Dedifferentiated amniotic fluid mesenchymal stem cell (primary cell): ENCODE measurements around the gene CCDC102B.
"Not testable (repeated sequence)": the region's sequence is repeated elsewhere in the genome, so short reads cannot be mapped to it uniquely, and the experiment has no call there.

ENCODE experiments used
- DNase-seq: peaks from one replicate; pipeline ENCODE4 v3.0.0-alpha.2; 2016; ENCODE audit errors: extremely low spot score

The CCDC102B gene

DNA sequence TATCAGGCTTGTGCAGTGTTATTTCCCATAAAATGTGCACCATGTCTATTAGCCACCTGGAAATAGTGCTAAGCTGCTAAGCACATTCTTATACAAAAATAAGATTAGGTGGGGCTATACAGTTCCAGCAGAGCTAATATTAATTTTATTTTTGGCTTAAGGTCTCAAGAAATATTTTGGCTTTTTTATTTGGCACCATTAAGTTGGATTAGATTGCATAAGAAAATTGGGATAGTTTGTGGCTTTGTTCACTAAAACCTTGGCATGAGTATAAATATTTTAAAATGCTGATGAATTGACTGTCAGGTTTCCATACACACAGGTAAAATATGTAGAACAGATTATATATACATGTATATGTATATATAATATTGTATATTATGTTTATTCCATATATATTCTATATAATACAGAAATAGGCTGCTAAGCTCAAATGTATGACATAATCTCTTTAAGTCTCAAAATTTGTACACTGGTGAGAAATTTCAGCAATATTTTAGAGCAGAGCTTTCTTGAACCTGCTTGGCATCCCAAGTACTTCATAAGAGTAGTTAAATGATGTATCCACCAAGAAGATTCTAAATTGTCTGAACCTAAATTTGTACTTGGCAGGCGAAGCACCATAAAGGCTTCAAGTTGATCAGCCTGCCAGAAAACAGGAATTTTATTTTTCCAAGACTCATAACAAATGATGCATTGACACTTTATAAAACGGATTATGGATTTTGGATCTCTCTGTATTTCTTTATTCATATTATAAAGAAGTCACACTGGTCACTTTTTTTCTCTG is 32.6 kb downstream of the CCDC102B start:
- DNase-seq = no peak

- DNase-seq = no peak
These were observed 35.9 kb downstream of the CCDC102B start for GRCh38 chr18:68833756-68834155.

DNA sequence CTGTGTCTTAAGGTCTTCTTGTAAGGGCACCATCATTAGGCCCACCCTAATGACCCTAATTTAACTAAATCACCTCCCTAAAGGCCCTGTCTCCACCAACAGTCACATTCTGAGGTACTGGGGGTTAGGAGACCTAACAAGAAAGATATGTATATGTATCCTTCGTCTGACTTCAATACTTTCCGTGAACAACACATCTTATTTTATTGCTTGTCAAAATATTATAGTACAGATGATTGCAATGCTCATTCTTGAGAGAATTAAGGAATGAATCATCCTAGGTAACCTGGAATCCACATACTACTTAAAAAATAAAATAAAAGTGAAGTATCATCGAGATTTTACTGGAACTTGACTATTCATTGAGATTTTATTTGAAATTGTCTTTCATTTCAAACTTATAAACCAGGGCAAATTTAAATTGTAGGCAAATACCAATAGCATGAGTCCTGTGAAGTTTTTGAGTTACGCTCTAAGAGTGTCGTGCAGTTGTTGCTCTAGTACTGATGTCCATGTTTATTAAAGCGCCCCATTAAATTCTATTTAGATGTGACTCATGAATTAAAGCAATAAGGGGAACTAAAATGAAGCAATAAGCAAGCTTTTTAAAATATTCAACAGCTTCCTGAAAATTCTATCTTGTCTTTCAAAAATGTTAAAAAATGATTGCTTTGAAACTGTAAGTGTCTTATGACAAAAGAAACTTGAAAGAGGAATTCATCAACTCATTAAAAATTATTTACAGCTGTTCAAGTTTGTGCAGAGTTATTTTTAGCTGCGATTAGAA is 40.0 kb downstream of the CCDC102B start:
- no peak for DNase-seq

GRCh38 chr18:68839701-68840100 is 41.8 kb downstream of the CCDC102B start:
- no peak for DNase-seq

DNA sequence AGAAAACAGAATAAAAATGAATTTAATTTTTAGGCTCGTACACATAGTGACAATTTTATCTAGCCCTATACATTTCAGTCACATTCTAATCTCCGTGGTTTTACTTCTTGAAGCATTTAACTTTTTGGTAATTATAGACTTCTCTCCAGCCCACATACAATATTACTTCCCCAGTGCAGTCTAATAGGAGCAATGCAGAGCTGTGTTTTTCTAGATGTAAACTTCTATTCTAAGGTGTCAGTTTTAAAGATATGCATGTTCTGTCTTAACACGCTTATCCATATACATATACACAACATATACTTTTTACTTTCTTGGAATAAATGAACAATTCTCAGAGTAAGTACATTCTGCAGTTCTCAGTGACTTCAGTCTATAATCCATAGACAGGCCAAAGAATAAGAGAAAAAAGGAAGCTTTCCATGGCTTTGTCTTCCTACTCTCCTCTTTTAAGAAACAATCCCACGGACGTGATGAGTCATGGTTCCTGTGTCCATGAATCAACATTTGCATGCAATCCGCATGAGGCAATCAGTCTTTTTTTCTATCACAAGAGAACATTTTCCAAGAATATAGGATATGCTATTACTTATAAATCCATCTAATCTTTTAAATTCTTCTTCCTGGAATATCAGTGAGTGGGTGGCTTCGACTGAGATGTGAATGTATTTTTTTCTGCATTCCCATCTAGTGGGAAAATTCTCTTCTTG is 42.8 kb downstream of the CCDC102B start:
- peak; percentile 90 for DNase-seq

DNA sequence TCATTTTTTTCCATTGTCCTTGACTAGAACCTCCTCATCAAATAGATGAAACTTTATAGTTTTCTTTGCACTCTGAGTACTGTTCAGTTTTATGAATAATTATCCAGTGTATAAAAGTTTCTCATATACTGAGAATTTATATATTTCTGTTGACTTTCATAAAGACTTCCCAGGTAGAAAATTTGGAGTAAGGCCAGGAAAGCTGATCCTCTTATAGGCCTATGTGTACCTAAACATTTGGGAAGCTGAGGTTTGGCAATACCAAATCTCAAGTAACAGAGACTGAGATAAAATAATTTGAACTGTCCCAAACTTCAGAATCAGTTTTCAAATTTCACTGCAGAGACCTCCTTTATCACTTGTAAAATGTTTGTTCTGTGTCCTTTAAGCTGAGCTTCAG is 43.4 kb downstream of the CCDC102B start:
- DNase-seq = no peak

DNA sequence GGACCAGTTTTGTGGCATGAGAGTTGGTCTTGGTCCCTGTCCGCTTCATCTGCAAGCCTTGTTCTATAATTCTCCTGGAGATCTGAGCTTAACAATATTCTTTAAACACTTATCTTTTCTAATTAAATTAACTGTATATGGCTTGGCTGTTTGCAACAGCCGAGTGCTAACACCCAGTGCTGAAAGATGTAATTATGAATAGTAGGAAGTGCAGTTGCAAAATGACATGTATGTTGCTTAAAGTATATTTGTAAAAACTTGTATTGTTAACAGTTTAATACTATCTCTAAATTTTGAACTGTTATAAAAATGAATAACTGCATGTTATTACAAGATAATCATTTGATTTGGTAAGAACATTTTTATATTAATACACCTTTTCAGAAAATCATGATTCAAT is 45.1 kb downstream of the CCDC102B start:
- DNase-seq = no peak

GRCh38 chr18:68843473-68844089 is 45.7 kb downstream of the CCDC102B start:
- DNase-seq = no peak

GRCh38 chr18:68847219-68847837 is 49.4 kb downstream of the CCDC102B start:
- peak; percentile 63 for DNase-seq

DNA sequence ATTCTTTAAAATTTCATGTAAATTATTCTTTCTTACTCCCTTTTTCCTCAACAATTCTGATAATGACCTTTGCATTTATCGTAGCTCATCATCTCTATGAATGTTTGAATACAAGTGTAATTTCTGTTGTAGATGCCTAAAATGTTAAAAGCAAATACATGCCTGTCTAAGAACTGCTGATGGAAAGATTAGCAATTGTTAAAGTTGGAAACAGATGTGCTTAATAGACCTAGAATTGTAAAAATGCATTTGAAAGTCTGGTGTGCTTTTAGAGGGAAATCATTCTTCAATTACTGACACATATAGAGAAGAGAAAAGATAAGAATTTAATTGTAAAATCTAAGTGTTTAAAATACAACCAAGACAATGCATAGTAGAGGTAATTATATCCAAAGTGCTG is 50.4 kb downstream of the CCDC102B start:
- DNase-seq = no peak

GRCh38 chr18:68854786-68855391 is 57.0 kb downstream of the CCDC102B start:
- no peak for DNase-seq

GRCh38 chr18:68855491-68855890 is 57.6 kb downstream of the CCDC102B start:
- DNase-seq = no peak

DNA sequence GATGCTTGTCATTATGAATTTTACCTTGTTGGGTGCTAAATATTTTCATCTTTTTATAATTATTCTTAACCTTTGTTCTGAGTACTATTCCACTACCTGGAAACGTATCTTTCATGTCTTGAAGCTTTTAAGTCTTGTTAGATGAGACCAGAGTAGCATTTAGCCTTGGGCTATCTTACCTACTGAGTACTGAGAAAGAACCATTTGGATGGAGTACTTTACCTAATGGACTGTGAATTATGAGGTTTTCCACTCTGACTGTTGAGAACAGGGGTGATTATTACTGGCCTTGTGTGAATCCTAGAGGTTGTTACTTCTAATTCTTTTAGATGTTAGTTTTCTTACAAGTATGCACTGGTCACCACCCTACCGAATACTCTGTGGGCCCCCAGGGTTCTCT is 63.5 kb downstream of the CCDC102B start:
- no peak for DNase-seq

DNA sequence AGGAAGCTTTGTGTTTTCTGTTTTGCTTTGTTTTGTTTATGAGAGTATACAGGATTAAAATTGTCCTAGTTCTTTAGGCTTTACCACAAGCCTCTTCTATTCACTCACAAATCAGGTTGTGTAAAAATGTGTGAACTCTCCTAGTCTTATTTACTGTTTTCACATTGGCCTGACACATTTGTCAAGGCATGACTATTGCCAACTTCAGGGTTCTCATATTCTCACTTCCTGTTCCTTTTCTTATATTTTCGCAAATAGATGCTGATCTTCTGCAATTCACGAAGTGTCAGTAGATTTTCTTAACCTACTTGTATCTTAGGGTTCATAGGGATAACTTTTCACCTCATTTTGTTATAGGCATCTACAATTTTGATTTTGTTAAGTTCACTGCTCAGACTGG is 67.1 kb downstream of the CCDC102B start:
- DNase-seq = no peak

DNA sequence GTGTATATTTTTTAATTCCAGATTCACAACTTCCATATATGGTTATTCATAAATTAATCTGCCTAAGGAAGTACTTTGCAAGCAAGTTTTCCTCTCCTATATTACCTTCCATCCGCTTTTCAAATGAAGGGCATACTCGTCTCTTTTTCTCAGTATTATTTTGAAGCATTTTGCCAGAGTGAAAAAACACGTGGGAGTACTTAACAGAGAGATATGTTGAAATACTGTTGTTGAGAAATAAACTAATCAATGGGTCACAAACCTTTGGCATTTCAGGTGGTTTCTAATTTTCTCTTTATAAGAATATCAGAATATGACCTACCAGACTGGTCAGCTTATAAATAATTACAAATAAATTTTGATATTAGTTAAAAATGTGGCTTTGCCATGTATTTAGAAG is 67.6 kb downstream of the CCDC102B start:
- DNase-seq = no peak

- no peak for DNase-seq
These were observed 75.1 kb downstream of the CCDC102B start for GRCh38 chr18:68873003-68873402.

DNA sequence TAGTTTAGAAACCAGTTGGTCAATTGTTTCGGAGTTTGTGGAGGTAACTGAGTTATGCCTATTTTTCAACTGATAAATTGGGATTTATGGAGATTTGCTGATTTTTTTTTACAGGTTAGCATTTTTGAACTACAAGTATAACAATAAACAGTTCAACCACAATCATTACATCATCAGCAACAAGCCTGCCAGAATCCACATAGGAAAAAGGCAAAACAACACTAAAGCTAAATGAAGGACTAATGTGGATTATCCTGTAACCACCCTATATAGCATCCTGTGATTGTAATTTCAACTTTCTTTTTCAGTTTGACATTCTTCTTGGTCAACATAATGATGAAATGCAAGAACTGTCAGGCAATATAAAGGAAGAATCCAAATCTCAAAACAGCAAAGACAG is 76.5 kb downstream of the CCDC102B start:
- DNase-seq = peak; percentile 31

- not testable (repeated sequence) for DNase-seq
These were observed 82.1 kb downstream of the CCDC102B start for GRCh38 chr18:68879947-68880346.

DNA sequence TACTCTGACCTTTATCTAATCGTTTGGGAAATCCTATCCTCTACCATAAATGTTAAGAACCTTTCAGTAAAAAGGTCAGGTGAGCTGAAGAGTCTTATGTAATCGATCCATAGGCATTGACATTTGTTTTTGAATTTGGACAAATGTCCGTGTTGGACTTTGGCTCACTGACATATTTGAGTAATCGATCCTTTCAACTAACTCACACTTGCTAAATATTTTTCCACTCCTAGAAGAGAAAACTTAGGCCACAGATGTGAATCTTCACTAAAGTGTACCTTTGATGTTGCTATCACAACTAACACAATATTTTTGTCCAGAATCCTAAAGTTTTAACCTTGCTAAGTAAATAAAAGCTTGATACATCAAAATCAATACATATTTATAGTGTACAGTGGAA is 89.5 kb downstream of the CCDC102B start:
- no peak for DNase-seq

DNA sequence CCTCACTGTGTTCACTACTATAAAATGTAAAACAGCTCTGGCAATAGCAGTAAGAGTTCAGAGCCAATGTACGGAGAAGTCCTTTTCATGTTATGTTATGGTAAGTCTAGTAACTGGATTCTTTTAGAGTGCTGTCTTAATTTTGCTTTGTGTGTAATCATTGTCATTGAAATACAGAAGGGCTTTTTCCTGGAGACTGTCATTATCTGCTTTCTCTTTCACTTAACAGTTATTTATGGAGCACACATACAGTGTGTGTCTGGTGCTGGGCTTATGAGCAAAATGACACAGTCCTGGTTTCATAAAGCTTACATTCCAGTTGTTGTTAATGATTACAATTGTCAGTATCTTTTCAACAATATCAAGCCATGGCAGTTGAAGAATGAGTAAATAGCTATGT is 95.5 kb downstream of the CCDC102B start:
- no peak for DNase-seq

- no peak for DNase-seq
These were observed 99.4 kb downstream of the CCDC102B start for GRCh38 chr18:68897286-68897685.
